Mesothelial cell of epicardium (in vitro differentiated cells): ENCODE results near the gene CIC. TPM values are rescaled to one million over a fixed set of nuclear protein-coding genes. Genes with fewer than 3 reads are reported as not detected.
A peak's percentile ranks its signal among the peaks of the same experiment; 100 is the strongest.
"Not testable (repeated sequence)": the region's sequence is repeated elsewhere in the genome, so short reads cannot be mapped to it uniquely, and the experiment has no call there.

Experiments
- DNase-seq, 2 experiments: peaks; one replicate each; pipeline ENCODE4 v3.0.0; 2021; ENCODE audit warnings: low spot score in 2 of 2; ENCODE audit not compliant: unreplicated experiment in 2 of 2
- H3K27ac Mint-ChIP-seq: 2 replicates; pipeline ENCODE4 v1.8.0; 2021; ENCODE audit warnings: mixed read lengths
- H3K27me3 Mint-ChIP-seq: 2 replicates; pipeline ENCODE4 v1.8.0; 2021; ENCODE audit warnings: low read depth, mixed read lengths
- H3K36me3 Mint-ChIP-seq: 2 replicates; pipeline ENCODE4 v1.8.0; 2021; ENCODE audit warnings: mixed read lengths
- H3K4me1 Mint-ChIP-seq: 2 replicates; pipeline ENCODE4 v1.8.0; 2021; ENCODE audit warnings: mixed read lengths
- H3K4me3 Mint-ChIP-seq: 2 replicates; pipeline ENCODE4 v1.8.0; 2021; ENCODE audit warnings: mild to moderate bottlenecking, moderate library complexity, mixed read lengths
- H3K9me3 Mint-ChIP-seq: 2 replicates; pipeline ENCODE4 v1.8.0; 2021; ENCODE audit warnings: mixed read lengths
- total RNA-seq: library from RNA; stranded (reverse); gene quantifications from 3 replicates; pipeline ENCODE4 v1.2.1, GENCODE V29; 2021
- TF ChIP-seq, protein P1 (sequence below): fragments of 200-600 bp; sonication (generic); IDR thresholded peaks from one replicate; pipeline ENCODE4 v1.5.0; 2021; ENCODE audit warnings: antibody characterized with exemption; ENCODE audit not compliant: unreplicated experiment

CIC gene
- total RNA-seq, 1 donor from 2014 or later: 90.9 TPM

GRCh38 chr19:42253245-42254088 is 15.6 kb upstream of the CIC start:
- no peaks in the 10 kb centered on the region for H3K27me3 Mint-ChIP-seq
- peak overlapping the region; percentile 96 for H3K27ac Mint-ChIP-seq
- TF ChIP-seq, protein P1, sequence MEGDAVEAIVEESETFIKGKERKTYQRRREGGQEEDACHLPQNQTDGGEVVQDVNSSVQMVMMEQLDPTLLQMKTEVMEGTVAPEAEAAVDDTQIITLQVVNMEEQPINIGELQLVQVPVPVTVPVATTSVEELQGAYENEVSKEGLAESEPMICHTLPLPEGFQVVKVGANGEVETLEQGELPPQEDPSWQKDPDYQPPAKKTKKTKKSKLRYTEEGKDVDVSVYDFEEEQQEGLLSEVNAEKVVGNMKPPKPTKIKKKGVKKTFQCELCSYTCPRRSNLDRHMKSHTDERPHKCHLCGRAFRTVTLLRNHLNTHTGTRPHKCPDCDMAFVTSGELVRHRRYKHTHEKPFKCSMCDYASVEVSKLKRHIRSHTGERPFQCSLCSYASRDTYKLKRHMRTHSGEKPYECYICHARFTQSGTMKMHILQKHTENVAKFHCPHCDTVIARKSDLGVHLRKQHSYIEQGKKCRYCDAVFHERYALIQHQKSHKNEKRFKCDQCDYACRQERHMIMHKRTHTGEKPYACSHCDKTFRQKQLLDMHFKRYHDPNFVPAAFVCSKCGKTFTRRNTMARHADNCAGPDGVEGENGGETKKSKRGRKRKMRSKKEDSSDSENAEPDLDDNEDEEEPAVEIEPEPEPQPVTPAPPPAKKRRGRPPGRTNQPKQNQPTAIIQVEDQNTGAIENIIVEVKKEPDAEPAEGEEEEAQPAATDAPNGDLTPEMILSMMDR: no peak
- peaks cover 29% of the 10 kb centered on the region for H3K4me1 Mint-ChIP-seq
- peak overlapping the region; percentile 88 for H3K4me3 Mint-ChIP-seq
- H3K9me3 Mint-ChIP-seq: no peaks in the 10 kb centered on the region
- peaks cover 4% of the 10 kb centered on the region for H3K36me3 Mint-ChIP-seq
- peak; percentile 62 to 75 for DNase-seq

- peak overlapping the region; percentile 47 for H3K27ac Mint-ChIP-seq
- TF ChIP-seq, protein P1: no peak
- peak in 1 of 2 experiments; percentile 74 for DNase-seq
- H3K4me3 Mint-ChIP-seq: peak overlapping the region; percentile 67
- no peaks in the 10 kb centered on the region for H3K9me3 Mint-ChIP-seq
- H3K36me3 Mint-ChIP-seq: peaks cover 4% of the 10 kb centered on the region
- H3K4me1 Mint-ChIP-seq: peaks cover 29% of the 10 kb centered on the region
- no peaks in the 10 kb centered on the region for H3K27me3 Mint-ChIP-seq
Observed at GRCh38 chr19:42254089-42254849, 14.8 kb upstream of the CIC start.

DNA sequence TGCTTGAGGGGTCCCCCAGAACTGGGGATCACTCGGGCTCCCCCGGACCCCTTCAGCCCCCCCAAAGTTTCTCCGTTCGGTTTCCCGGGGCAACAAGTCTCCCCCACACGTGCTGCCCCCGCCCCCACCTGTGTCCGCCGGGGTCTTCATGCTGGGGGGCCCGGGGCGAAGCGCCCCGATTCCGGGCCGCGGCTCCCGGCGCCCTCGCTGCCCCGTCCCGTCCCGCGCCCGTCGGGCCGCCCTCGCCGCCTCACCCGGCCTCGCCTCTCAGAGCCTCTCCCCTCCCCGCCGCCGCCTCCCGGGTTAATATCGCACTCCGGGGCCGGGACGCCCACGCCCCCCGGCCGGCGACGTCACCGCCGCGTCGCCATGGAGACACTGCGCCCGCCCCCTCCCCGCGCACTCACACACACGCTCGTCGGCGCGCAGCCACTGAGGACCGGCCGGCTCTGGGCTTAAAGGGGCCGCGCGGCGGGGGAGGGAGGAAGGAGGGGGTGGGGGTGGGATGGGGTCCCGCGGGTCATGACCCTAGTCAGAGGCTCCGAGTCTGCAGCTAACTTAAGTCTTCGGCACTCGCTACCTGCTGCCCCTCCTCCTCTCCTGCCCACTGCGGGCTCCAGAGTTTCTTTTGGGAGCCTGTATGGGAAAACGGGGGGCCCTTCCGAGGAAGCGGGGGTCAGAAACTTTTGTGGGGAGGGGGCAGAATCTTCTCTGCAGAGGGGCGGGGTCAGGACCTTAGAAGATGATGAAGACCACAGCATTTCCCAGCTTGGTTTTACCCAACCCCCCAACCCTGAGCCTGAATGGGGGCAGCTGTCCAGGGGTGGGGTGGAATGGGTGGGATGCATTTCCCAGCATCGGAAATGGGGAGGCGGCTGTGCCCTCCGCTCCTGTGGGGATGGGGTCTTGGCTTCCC is 13.9 kb upstream of the CIC start, which contains the start of gene ERF:
Gene ERF (minus strand): TSS at position 279 of the 916 bp plus-strand sequence. CDS start 129 bp downstream, at position 150.
- Mint-ChIP-seq H3K4me3 (peak within 1 kb of the TSS; percentile 67), H3K27me3 (no peaks in the 10 kb centered on the region), H3K9me3 (no peaks in the 10 kb centered on the region), H3K36me3 (no peaks in the 10 kb centered on the region), H3K27ac (peak within 1 kb of the TSS; percentile 95), H3K4me1 (peaks cover 29% of the 10 kb centered on the region)
- TF ChIP-seq, protein P1: no peak
- peak; percentile 91 to 96 for DNase-seq

DNA sequence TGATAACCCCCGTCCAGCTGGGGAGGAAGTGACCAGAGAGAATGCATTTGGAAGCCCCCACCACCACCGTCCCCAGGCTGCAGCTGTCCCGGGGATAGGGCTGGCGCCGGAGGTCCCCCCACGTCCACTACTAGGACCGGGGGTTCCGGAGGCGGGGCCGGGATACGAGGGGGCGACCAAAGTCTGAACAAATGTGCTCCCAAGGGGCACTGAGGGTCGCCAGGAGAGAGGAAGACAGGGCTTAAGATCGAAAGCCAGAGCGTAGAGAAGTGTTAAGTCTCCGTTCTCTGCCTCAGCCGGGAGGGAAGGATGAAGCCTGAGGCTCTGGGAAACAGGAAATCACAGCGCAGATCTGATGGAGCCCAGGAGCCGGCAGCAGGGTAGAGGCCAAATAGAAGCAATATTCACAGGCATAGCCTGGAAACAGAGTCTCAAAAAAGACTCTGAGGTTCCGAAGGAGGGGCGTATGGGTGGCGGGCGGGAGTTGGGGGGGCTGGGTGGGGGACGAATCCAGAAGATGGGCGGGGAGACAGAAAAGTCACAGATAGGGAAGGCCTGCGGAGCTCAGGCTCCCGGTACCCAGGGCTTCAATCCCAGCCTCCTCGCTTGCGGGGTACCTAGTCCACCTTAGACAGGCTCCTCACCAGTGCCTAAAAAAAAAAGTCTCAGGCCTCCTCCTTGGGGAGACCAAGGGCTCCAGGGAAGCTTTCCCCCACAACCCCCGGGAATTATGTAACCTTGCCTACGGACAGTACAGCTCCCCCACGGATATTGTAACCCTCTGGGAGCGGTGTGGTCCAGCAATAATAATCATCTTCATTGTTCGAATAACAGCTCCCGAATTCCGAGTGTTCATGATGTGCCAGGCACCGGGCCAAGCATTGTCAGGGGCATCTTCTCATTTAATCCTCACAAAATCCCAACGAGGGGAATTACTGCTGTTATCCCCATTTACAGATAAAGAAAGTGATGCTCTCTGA is 13.0 kb upstream of the CIC start:
- DNase-seq: peak in 1 of 2 experiments; percentile 54
- TF ChIP-seq, protein P1: no peak
- H3K36me3 Mint-ChIP-seq: no peaks in the 10 kb centered on the region
- peak overlapping the region; percentile 95 for H3K27ac Mint-ChIP-seq
- H3K27me3 Mint-ChIP-seq: no peaks in the 10 kb centered on the region
- peaks cover 29% of the 10 kb centered on the region for H3K4me1 Mint-ChIP-seq
- no peaks in the 10 kb centered on the region for H3K9me3 Mint-ChIP-seq
- H3K4me3 Mint-ChIP-seq: peak overlapping the region; percentile 67

DNA sequence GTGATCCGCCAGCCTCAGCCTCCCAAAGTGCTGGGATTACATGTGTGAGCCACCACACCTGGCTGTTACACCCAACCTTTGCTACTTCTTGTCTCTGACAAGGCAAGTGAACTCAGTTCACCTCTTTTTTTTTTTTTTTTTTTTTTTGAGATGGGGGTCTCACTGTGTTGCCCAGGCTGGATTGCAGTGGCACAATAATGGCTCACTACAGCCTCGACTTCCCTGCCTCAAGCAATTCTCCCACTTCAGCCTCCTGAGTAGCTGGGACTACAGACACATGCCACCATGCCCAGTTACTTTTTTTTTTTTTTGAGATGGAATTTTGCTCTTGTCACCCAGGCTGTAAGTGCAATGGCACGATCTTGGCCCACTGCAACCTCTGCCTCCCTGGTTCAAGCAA is 11.2 kb upstream of the CIC start:
- H3K9me3 Mint-ChIP-seq, H3K36me3 Mint-ChIP-seq, DNase-seq, H3K27ac Mint-ChIP-seq, H3K27me3 Mint-ChIP-seq, H3K4me3 Mint-ChIP-seq: not testable (repeated sequence)
- peaks cover 14% of the 10 kb centered on the region for H3K4me1 Mint-ChIP-seq
